H1 (cell line): Measurements from ENCODE around the gene TECPR2. TPM values are rescaled to one million over a fixed set of nuclear protein-coding genes. Genes with fewer than 3 reads are reported as not detected.

Experiments
- CTCF ChIA-PET: fragments of 300-600 bp; sonication (Branson Sonifier 250); formaldehyde crosslinking; loops from one replicate; lab custom pipeline; 2021; ENCODE audit not compliant: partially characterized antibody; lab: Charles Lee
- POLR2A ChIA-PET: fragments of 300-600 bp; sonication (Branson Sonifier 250); formaldehyde crosslinking; loops from one replicate; lab custom pipeline; 2021; ENCODE audit warnings: inconsistent platforms; ENCODE audit not compliant: partially characterized antibody; lab: Charles Lee
- DNase-seq, 2 experiments: peaks; one replicate each; pipeline versions ENCODE4 v3.0.0 to v3.0.0-alpha.2; 2010 to 2022; ENCODE audit warnings: low spot score in 2 of 2, low read depth in 1 of 2, mixed read lengths in 1 of 2
- FAIRE-seq: peaks from 2 replicates; lab custom pipeline; 2011; peaks lifted over from hg19 to GRCh38; lab: Jason Lieb, UNC
- H2AFZ ChIP-seq: 2 replicates; pipeline ENCODE4 v1.8.1; 2012; ENCODE audit warnings: low read length, inconsistent platforms
- H2AK5ac ChIP-seq: 2 replicates; pipeline ENCODE4 v1.6.1; 2013; ENCODE audit warnings: low read depth, low read length
- H2BK120ac ChIP-seq: replicated peaks from 2 replicates; pipeline ENCODE3; 2013; ENCODE audit warnings: low read depth, low read length, inconsistent platforms
- H2BK12ac ChIP-seq: 2 replicates; pipeline ENCODE4 v1.6.1; 2013; ENCODE audit warnings: low read depth, low read length
- H2BK15ac ChIP-seq: 2 replicates; pipeline ENCODE4 v1.6.1; 2013; ENCODE audit warnings: low read length
- H2BK20ac ChIP-seq: 2 replicates; pipeline ENCODE4 v1.6.1; 2013; ENCODE audit warnings: low read length
- H2BK5ac ChIP-seq: 2 replicates; pipeline ENCODE4 v1.6.1; 2013; ENCODE audit warnings: low read depth, low read length
- H3K14ac ChIP-seq: 2 replicates; pipeline ENCODE4 v1.6.1; 2013; ENCODE audit warnings: inconsistent platforms; ENCODE audit not compliant: insufficient read length
- H3K18ac ChIP-seq: 2 replicates; pipeline ENCODE4 v1.6.1; 2013; ENCODE audit warnings: low read length; ENCODE audit errors: extremely low read depth
- H3K23ac ChIP-seq: 2 replicates; pipeline ENCODE4 v1.6.1; 2013; ENCODE audit warnings: inconsistent platforms; ENCODE audit not compliant: insufficient read length
- H3K23me2 ChIP-seq: 2 replicates; pipeline ENCODE4 v1.6.1; 2013; ENCODE audit warnings: low read depth, low read length
- H3K27ac ChIP-seq: 2 replicates; pipeline ENCODE4 v1.6.1; 2011; ENCODE audit warnings: low read depth, low read length, inconsistent platforms
- H3K27me3 ChIP-seq, 4 experiments: replicated peaks in 1 of 4; 1 replicate in 1 of 4; 2 replicates in 3 of 4; pipeline versions ENCODE4 v1.6.1 to v1.8.1; 2011 to 2013; ENCODE audit warnings: low read length in 3 of 4, mild to moderate bottlenecking in 3 of 4, inconsistent platforms in 2 of 4, mixed read lengths in 2 of 4, moderate library complexity in 1 of 4; ENCODE audit not compliant: control insufficient read depth in 3 of 4, insufficient read depth in 3 of 4; ENCODE audit errors: extremely low read depth in 1 of 4
- H3K36me3 ChIP-seq, 4 experiments: 2 replicates each; pipeline versions ENCODE4 v1.6.1 to v1.8.1; 2011 to 2013; ENCODE audit warnings: mild to moderate bottlenecking in 4 of 4, low read length in 3 of 4, moderate library complexity in 2 of 4, control low read depth in 1 of 4, inconsistent platforms in 1 of 4; ENCODE audit not compliant: insufficient read depth in 4 of 4, control insufficient read depth in 2 of 4
- H3K4ac ChIP-seq: replicated peaks from 2 replicates; pipeline ENCODE3; 2013; ENCODE audit warnings: low read length, low read depth, mixed read lengths, inconsistent platforms; ENCODE audit not compliant: insufficient read length
- H3K4me1 ChIP-seq, 4 experiments: replicated peaks in 1 of 4; 1 replicate in 1 of 4; 2 replicates in 3 of 4; pipeline versions ENCODE4 v1.6.1 to v1.8.1; 2011 to 2013; ENCODE audit warnings: low read length in 3 of 4, inconsistent platforms in 2 of 4, mixed read lengths in 1 of 4; ENCODE audit not compliant: insufficient read depth in 4 of 4, control insufficient read depth in 3 of 4
- H3K4me2 ChIP-seq, 2 experiments: 2 replicates each; pipeline versions ENCODE4 v1.6.1 to v1.8.1; 2011 to 2013; ENCODE audit warnings: low read depth in 2 of 2, low read length in 2 of 2, control low read depth in 1 of 2, inconsistent platforms in 1 of 2, mild to moderate bottlenecking in 1 of 2; ENCODE audit not compliant: insufficient read depth in 1 of 2
- H3K4me3 ChIP-seq, 4 experiments: fragments of 200-600, 300-600 bp in 1 of 4; sonication (generic), shearing (Covaris generic), sonication (Bioruptor Twin) in 1 of 4; 2 replicates each; pipeline versions ENCODE4 v1.5.1 to v1.8.1; 2011 to 2016; ENCODE audit warnings: low read length in 4 of 4, low read depth in 3 of 4, control low read depth in 2 of 4, inconsistent platforms in 2 of 4, mild to moderate bottlenecking in 2 of 4, mixed read lengths in 1 of 4, moderate library complexity in 1 of 4; ENCODE audit not compliant: insufficient read depth in 2 of 4; ENCODE audit errors: extremely low read depth in 1 of 4
- H3K56ac ChIP-seq: replicated peaks from 2 replicates; pipeline ENCODE3; 2013; ENCODE audit warnings: low read depth, mild to moderate bottlenecking, mixed read lengths, low read length, inconsistent platforms; ENCODE audit not compliant: insufficient read length
- H3K79me1 ChIP-seq: 2 replicates; pipeline ENCODE4 v1.6.1; 2013; ENCODE audit warnings: low read depth, low read length, control low read depth
- H3K79me2 ChIP-seq, 2 experiments: 2 replicates each; pipeline versions ENCODE4 v1.6.1 to v1.8.1; 2012 to 2013; ENCODE audit warnings: low read length in 2 of 2, mild to moderate bottlenecking in 2 of 2, inconsistent platforms in 1 of 2; ENCODE audit not compliant: insufficient read depth in 2 of 2, control insufficient read depth in 1 of 2
- H3K9ac ChIP-seq, 4 experiments: replicated peaks in 1 of 4; 1 replicate in 1 of 4; 2 replicates in 3 of 4; pipeline versions ENCODE4 v1.6.1 to v1.8.1; 2011 to 2013; ENCODE audit warnings: low read depth in 3 of 4, low read length in 3 of 4, control low read depth in 2 of 4, mild to moderate bottlenecking in 2 of 4, moderate library complexity in 2 of 4, inconsistent platforms in 1 of 4; ENCODE audit errors: extremely low read depth in 1 of 4
- H3K9me3 ChIP-seq, 2 experiments: 2 replicates each; pipeline versions ENCODE4 v1.6.1 to v1.8.1; 2012 to 2013; ENCODE audit warnings: mild to moderate bottlenecking in 2 of 2, moderate library complexity in 2 of 2, control low read depth in 1 of 2, inconsistent platforms in 1 of 2, low read depth in 1 of 2, low read length in 1 of 2, mixed read lengths in 1 of 2; ENCODE audit not compliant: insufficient read depth in 2 of 2
- H4K20me1 ChIP-seq, 2 experiments: replicated peaks in 1 of 2; 2 replicates each; pipeline versions ENCODE3 to v1.8.1; 2011 to 2013; ENCODE audit warnings: inconsistent platforms in 2 of 2, low read length in 2 of 2, mild to moderate bottlenecking in 1 of 2; ENCODE audit not compliant: insufficient read depth in 2 of 2, control insufficient read depth in 1 of 2
- H4K5ac ChIP-seq: 2 replicates; pipeline ENCODE4 v1.6.1; 2013; ENCODE audit warnings: low read length, low read depth, mixed read lengths, inconsistent platforms; ENCODE audit not compliant: insufficient read length
- H4K8ac ChIP-seq: 2 replicates; pipeline ENCODE4 v1.8.0; 2013; ENCODE audit warnings: mild to moderate bottlenecking, moderate library complexity, low read length, inconsistent platforms; ENCODE audit not compliant: insufficient read depth; ENCODE audit errors: extremely low read depth
- H4K91ac ChIP-seq: replicated peaks from 2 replicates; pipeline ENCODE3; 2013; ENCODE audit warnings: low read length, mixed read lengths, inconsistent platforms; ENCODE audit not compliant: insufficient read length
- USF2 ChIP-seq: IDR thresholded peaks from 2 replicates; pipeline ENCODE4 v1.6.1; 2011; ENCODE audit warnings: low read length, improper control_type of control experiment
- WGBS, 2 experiments: shearing (Covaris generic) in 1 of 2; methylation state at CpG; one replicate each; pipeline versions ENCODE4 v1.1.6 to v1.1.7; 2013 to 2015; ENCODE audit warnings: low lambda C conversion rate in 2 of 2, mixed read lengths in 2 of 2, inconsistent platforms in 1 of 2, low coverage in 1 of 2, missing lambda C conversion rate in 1 of 2; ENCODE audit not compliant: insufficient replicate concordance in 2 of 2, insufficient coverage in 1 of 2, insufficient read length in 1 of 2; ENCODE audit errors: extremely low coverage in 1 of 2, missing lambda C conversion rate in 1 of 2; 5-methylcytosine and 5-hydroxymethylcytosine counted together
- polyA plus RNA-seq, 7 experiments: library from polyadenylated mRNA; depleted of rRNA in 3 of 7; stranded (reverse) in 5 of 7; unstranded in 2 of 7; fragments of >200 nt in 5 of 7; fragments of 200-250 nt in 2 of 7; gene quantifications; 1 replicate in 5 of 7; 2 replicates in 1 of 7; 4 replicates in 1 of 7; pipeline versions ENCODE4 v1.2.1 to v1.2.3, GENCODE V29; 2011 to 2013; ENCODE audit warnings: missing spikeins in 2 of 7, mixed read lengths in 2 of 7
- total RNA-seq: library from RNA; stranded (reverse); fragmentation: NEBNext Ultra II Directional; extraction: Animal tissue kit (Norgen Biotek cat#: 25700); gene quantifications from 2 replicates; pipeline ENCODE4 v1.2.1, GENCODE V29; 2021

The TECPR2 gene
- total and polyA plus RNA-seq, 2 of the 8 experiments (the other 6 are each of a cell fraction or from before 2014, with no cell fraction given): 6.8 to 19.4 TPM

- H2BK15ac ChIP-seq: no peak overlapping the region
- WGBS, 2 experiments: 87% methylated on average over 17 of the region's 18 CpGs; no CpG with 5 or more reads in 1 of the 2 experiments
- H2AK5ac ChIP-seq: no peak overlapping the region
- FAIRE-seq: no peak
- CTCF ChIA-PET: interaction anchor here (0.8 to 1.0 kb wide), 3 partner anchors 12 to 307 kb away, joined by 3 read pairs; no protein-coding TSS in a partner anchor
- H3K18ac ChIP-seq: no peak overlapping the region
- H3K79me2 ChIP-seq: no peaks in the 10 kb centered on the region
- no peak overlapping the region for H3K4me3 ChIP-seq
- no peak overlapping the region; the same call in 1 of the 2 replicates for H2BK5ac ChIP-seq
- no peak overlapping the region for H3K9ac ChIP-seq
- H3K9me3 ChIP-seq: no peaks in the 10 kb centered on the region
- H3K23me2 ChIP-seq: peaks cover 8% of the 10 kb centered on the region; the same call in 1 of the 2 replicates
- no peak overlapping the region for H4K91ac ChIP-seq
- no peak overlapping the region for H3K56ac ChIP-seq
- H2BK120ac ChIP-seq: no peak overlapping the region
- no peak overlapping the region for H2AFZ ChIP-seq
- H4K5ac ChIP-seq: no peak overlapping the region
- POLR2A ChIA-PET: interaction anchor here (0.8 to 1.3 kb wide), 2 partner anchors 11 to 87 kb away, joined by 3 read pairs; no protein-coding TSS in a partner anchor
- no peak overlapping the region; the same call in 1 of the 2 replicates for H4K8ac ChIP-seq
- H3K4ac ChIP-seq: no peak overlapping the region
- H3K4me1 ChIP-seq: peaks cover 0 to 8% (median 3%) of the 10 kb centered on the region in 4 experiments; a peak in 4 of 7 replicates
- TF ChIP-seq USF2: no peak
- H3K23ac ChIP-seq: no peak overlapping the region
- H3K27me3 ChIP-seq: no peaks in the 10 kb centered on the region
- H3K79me1 ChIP-seq: peaks cover 5% of the 10 kb centered on the region; the same call in 1 of the 2 replicates
- H3K14ac ChIP-seq: no peak overlapping the region
- H3K36me3 ChIP-seq: peaks cover 0 to 13% (median 6%) of the 10 kb centered on the region in 4 experiments; a peak in 6 of 8 replicates
- no peak overlapping the region for H2BK20ac ChIP-seq
- peaks cover 0 to 1% of the 10 kb centered on the region in 2 experiments for H4K20me1 ChIP-seq
- no peak overlapping the region for H2BK12ac ChIP-seq
- no peak for DNase-seq
- no peak overlapping the region for H3K4me2 ChIP-seq
- H3K27ac ChIP-seq: no peak overlapping the region
These were observed 141.7 kb downstream of the TECPR2 start for GRCh38 chr14:102504328-102504999.
